B cell (primary cell): Measurements from ENCODE around the gene LHX5.

ENCODE experiments used
- EZH2 ChIP-seq: IDR thresholded peaks from 2 replicates; pipeline ENCODE4 v1.6.1; 2012; ENCODE audit warnings: borderline replicate concordance, low read depth, mild to moderate bottlenecking, moderate library complexity, low read length; ENCODE audit not compliant: insufficient read depth, poor library complexity, severe bottlenecking
- TF ChIP-seq, protein P1 (sequence below): fragments of 200-600 bp; IDR thresholded peaks from one replicate; pipeline ENCODE4 v1.8.0; 2022; ENCODE audit warnings: antibody characterized with exemption, mild to moderate bottlenecking

DNA sequence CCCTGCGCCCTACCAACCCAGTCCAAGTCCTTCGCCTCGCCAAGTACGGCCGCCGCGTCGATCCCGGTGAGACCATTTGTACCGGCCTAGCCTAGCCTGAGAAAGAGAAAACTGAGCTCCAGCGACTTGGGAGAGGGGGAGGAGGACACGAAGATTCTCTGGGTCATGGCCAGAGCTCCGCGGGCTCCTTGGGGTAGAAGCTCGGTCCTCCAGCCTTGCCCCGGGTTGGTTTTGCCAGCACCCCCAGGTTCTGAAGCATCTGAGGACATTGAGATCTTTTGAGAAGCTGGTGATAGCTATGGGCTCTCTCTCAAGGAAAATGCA is 7.3 kb downstream of the LHX5 start:
- TF ChIP-seq, protein P1, sequence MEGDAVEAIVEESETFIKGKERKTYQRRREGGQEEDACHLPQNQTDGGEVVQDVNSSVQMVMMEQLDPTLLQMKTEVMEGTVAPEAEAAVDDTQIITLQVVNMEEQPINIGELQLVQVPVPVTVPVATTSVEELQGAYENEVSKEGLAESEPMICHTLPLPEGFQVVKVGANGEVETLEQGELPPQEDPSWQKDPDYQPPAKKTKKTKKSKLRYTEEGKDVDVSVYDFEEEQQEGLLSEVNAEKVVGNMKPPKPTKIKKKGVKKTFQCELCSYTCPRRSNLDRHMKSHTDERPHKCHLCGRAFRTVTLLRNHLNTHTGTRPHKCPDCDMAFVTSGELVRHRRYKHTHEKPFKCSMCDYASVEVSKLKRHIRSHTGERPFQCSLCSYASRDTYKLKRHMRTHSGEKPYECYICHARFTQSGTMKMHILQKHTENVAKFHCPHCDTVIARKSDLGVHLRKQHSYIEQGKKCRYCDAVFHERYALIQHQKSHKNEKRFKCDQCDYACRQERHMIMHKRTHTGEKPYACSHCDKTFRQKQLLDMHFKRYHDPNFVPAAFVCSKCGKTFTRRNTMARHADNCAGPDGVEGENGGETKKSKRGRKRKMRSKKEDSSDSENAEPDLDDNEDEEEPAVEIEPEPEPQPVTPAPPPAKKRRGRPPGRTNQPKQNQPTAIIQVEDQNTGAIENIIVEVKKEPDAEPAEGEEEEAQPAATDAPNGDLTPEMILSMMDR = no peak
- no peak for TF ChIP-seq EZH2
